Kidney capillary endothelial cell (primary cell): ENCODE measurements around the gene SRCAP.
"Not testable (repeated sequence)": the region's sequence is repeated elsewhere in the genome, so short reads cannot be mapped to it uniquely, and the experiment has no call there.

Experiments used
- DNase-seq: peaks from one replicate; pipeline ENCODE4 v3.0.0-alpha.2; 2018; ENCODE audit warnings: low spot score

SRCAP gene

GRCh38 chr16:30664616-30665109 lies 34.3 kb upstream of the SRCAP start:
- DNase-seq: no peak

DNA sequence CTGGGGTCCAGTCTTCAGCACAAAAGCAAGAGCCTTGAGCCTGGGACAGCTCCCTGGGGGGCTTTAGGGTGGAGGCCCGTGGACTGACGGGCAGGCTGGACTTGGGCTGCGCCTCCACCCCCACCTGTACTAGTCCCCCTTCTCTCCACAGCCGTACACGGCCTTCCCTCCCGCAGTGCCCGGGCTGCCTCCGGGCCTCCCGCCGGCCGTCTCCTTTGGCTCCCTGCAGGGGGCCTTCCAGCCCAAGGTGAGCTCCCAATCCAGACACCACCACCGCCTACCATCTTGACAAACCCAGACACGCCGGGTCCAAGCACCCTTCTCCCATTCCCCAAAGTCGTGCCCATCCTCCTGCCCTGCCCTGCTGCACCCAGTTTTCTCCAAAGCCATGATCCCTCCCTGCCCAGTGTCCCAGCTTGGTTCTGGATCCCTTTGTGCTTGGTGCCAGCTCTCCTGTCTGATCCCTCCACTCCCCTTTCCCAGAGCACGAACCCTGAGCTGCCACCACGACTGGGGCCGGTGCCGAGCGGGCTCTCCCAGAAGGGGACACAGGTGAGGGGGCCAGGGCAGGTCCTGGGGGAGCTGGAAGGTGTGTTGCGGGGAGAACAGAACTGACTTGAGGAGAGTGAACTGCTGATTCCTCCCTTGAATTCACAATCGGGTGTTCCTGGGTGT lies 33.7 kb upstream of the SRCAP start:
- DNase-seq: no peak

- no peak for DNase-seq
Observed at GRCh38 chr16:30665830-30666190, 33.2 kb upstream of the SRCAP start.

DNA sequence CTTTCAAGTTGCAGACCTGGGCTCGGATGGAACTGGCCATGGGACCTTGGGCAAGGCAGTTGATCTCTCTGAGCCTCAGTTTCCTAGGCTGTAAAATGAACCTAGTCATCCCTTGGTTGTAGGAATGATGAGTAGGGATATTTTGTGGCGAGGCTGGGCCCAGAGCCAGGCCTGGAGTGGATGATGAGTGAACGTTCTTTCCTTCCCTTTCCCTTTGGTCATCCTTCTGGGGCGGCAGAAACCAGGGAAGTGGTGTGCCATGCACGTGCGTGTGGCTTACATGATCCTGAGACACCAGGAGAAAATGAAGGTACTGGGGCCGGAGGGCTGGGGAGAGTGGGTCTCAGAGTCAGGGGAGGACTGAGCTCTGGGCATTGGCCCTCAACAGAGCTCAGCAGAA lies 32.3 kb upstream of the SRCAP start:
- DNase-seq: no peak

- DNase-seq: no peak
Observed at GRCh38 chr16:30667361-30667905, 31.5 kb upstream of the SRCAP start.

- no peak for DNase-seq
Observed at GRCh38 chr16:30668393-30668792, 30.6 kb upstream of the SRCAP start.

DNA sequence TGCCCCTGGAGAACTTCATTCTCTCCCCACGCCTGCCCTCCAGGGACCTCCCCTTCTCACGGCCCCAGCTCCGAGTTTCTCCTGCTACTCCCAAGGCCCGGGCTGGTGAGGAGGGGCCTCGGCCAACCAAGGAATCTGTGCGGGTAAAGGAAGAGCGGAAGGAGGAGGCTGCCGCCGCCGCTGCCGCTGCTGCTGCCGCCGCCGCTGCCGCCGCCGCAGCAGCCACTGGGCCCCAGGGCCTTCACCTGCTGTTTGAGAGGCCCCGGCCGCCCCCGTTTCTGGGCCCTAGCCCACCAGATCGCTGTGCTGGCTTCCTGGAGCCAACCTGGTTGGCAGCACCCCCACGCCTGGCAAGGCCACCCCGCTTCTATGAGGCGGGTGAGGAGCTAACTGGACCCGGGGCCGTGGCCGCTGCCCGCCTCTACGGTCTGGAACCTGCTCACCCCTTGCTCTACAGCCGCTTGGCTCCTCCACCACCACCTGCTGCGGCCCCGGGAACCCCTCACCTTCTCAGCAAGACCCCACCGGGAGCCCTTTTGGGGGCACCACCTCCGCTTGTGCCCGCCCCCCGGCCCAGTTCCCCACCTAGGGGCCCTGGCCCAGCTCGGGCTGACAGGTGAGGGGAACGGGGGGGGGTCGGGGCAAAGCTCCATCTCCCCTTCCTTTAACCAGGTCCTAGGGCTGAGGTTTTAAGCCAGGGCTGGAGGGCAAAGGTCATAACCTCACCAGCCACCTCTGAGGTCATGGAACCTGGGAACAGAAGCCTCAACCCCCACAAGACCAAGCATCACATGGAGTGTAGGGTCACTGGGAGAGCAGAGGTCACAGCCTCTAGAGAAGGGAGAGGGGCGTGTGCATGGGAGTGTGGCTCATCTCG lies 29.7 kb upstream of the SRCAP start:
- no peak for DNase-seq

DNA sequence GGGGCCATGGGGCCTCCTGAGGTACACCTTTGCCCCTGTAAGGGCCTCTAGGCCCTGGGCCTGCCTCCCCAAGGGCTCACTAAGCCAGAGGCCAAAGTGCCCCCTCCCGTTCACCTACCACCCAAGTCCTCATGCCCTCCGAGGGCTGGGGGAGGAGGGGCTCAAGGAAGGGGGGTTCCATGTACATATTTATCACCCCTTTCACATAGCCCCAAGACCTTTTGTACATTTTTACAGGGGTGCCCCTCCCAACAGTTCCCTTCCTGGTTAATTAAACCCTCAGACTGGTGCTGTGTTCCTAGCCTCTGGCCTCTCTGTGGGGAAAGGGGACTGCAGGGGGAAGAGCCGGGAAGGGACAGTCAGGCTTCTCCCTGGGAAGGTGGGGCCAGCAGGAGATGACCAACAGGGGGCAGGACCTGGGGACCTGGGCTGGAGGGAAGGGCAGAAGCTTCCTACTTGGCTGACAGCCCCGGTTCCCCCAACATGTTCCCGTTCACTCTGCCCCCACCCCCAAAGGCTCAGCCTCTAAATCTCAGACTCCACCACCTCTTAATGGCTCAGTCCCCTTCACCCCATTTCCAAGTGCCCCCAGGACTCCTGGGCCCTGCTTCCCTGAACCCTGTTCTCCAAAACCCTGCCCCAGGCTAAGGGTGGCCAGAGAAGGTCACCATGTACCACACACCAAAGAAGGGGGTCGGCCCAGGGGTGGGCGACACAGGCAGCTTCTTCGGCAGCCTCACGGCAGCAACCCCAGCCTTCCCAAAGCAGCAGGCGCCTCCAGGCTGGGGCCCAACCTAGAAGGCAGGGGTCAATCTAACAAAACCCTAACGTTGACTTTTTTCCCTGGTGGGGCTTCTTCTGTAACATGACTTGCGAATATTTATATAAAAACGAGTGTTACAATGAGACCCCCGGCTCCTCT lies 28.8 kb upstream of the SRCAP start:
- no peak for DNase-seq

DNA sequence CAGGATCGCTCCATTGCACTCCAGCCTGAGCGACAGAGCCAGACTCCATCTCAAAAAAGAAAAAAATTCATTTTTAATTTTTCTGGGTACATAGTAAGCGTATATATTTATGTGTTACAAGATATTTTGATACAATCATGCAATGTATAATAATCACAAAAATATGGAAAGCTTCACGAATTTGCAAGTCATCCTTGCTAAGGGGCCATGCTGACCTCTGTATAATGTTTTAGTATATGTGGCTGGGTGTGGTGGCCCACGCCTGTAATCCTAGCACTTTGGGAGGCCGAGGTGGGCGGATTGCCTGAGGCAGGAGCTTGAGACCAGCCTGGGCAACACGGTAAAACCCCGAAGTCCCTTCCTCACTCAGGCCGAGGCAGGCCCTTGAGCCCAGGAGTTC lies 23.8 kb upstream of the SRCAP start:
- DNase-seq: no peak

DNA sequence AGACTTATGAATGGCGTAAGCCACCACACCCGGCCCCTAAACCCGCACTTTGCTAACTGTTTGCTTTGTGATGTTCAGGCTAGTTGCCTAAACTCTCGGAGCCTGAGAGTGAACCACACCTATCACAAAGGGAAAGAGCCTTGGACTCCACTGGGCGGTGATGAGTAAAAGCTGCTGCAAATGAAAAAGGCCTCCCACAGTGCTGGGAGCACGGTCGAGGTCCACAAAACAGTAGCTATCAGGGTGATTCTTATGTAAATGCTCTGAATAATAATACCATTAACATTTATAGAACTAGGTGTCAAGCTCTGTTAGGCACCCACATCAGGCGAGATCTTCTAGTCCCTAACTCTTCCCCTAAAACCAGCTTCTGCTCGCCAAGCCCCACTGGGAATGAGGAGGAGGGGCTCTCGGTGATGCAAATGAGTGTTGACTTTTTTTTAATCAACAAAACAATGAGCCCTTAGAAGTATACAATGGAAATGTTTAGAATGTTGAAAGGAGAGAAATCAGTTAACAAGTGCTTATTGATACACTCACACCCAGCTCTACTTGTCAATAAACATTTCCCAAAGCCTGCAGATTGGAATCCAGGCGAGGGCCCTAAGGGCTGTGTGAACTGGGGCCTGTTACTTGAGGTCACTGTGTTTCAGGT lies 20.9 kb upstream of the SRCAP start:
- no peak for DNase-seq

- DNase-seq: no peak
Observed at GRCh38 chr16:30678586-30678970, 20.4 kb upstream of the SRCAP start.

- no peak for DNase-seq
Observed at GRCh38 chr16:30680326-30680725, 18.6 kb upstream of the SRCAP start.

DNA sequence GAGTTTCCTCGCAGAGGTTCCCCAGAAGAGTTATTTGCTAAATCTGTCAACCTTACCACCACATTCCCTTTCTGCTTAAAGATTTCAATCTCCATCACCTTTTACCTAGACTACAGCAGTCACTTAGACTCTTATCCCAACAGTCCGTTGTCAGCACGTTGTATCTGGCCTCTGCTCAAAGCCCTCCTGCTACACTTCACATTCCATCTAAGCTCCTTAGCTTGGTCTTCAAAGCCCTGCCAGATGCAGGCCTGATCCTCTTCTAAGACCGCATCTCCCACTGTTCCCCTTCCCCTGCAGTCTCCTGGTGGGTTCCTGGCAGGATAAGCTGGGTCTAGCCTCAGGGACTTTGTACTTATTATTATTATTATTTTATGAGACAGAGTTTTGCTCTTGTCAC lies 10.3 kb upstream of the SRCAP start:
- no peak for DNase-seq

DNA sequence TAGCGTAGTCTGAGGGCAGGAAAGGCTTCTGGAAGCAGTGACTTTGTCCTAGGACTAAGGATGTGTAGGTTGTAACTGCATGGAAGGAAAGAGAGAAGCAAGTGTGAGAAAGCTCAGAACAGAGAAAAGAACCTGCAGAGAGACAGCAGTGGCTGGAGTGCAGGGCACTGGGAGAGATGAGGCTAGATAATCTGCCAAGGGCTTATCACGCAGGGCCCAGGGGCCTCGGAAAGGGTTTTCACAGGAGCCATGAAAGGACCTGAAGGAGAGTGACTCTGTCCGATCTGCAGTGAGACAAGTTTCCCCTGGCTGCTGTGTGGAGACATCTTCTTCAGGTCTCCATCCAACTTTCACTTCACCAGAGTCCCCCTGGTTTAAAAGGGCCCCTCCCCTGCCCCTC lies 7.1 kb upstream of the SRCAP start:
- no peak for DNase-seq

DNA sequence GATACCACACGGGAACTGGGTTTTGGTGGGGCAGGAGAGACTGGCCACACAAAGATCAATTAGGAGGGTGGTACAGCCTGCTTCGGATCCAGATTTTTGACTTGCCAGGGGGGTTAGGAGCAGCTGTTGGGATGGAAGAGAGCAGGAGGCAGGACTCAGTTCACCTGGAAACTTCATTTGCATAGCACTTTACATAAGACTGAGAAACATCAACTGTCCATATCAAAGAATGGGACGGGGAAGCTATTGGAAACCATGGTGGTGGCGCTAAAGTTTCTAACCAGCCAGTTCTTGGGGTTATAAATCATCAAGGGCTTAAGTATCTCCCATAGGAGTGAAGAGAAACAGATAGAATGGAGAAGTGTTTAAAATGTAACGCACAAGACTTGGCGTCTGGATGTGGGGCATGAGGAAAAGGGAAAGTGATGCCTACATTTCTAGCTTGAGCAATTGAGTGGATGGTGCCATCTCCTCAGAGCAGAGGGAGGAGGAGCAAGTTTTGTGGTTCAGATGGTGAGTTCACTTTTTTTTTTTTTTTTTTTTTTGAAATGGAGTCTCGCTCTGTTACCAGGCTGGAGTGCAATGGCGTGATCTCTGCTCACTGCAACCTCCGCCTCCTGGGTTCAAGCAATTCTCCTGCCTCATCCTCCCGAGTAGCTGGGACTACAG lies 6.4 kb upstream of the SRCAP start:
- DNase-seq: no peak

DNA sequence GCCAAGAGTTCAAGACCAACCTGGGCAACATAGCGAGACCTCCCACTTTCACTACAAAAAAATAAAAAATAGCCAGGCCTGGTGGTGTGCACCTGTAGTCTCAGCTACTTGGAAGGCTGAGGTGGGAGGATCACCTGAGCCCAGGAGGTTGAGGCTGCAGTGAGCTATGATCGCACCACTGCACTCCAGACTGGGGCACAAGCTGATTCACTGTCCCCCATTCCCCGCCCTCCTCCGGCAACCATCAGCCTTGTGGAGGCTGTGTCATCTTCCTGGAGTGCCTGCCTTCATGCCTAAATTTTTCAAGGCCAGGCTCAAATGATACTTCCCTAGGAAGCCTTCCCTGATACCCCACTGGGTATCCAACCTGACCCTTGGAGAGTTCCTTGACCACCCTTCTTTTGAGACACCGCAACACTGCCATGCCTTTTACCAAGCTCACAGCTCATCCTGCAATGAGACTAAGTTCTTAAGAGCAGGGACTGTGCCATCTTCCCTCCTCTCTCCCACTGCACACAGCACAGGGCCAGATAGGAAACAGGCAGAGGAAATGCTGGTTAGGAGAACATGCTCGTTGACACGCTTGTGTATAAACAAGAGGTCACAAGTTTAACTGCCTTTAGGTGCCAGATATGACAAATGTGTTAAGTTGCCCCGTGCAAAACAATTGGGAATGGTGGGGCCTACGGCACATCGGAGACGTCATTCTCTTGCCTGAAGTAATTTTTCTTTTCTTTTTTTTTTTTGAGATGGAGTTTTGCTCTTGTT lies 3.9 kb upstream of the SRCAP start:
- peak; percentile 46 for DNase-seq

GRCh38 chr16:30696646-30697045 lies 2.3 kb upstream of the SRCAP start:
- not testable (repeated sequence) for DNase-seq

DNA sequence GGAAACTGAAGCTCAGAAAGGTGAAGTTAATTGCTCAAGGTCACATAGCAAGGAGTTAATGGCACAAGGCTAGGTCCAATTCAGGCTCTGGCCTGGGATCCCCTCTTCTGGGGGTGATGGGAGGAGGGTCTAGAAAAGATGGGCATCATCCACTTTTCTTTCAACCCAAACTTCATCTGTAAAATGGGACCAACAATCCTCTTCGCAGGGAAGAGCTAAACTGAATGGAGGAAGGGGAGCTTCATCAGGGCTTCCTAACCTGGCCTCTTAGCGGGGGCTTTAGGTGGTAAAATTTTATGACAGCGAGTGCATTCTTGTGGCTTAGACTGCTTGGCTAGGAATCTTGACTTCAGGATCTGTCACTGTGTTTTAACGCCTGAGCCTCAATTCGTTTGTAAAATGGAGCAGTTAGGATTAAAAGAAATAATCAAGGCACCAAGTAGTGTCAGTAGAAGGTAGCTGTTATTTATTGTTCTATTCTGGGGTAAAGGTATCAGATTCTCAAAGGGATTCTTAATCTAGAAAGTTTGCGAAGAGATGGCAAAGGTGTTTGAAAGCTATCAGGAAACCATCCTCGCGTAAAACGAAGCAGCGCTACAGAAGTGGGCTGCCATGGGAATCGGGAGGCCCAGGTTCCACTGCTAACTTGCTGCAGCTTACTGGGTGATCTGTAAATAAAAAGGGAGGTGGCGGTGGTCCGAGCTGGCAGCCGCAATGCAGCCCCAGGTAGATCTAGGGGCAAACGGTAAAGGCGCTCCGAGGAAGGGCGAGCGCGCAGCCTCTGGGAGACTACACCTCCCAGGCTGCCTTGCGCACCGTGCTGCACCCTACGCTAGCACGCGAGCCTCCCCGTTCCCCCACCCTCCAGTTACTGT lies 1.5 kb upstream of the SRCAP start:
- no peak for DNase-seq

- DNase-seq: peak; percentile 92
Observed at GRCh38 chr16:30698139-30698815, 694 bp upstream of the SRCAP start.
